A673 (cell line): ENCODE data around the gene TAPBPL.

Experiments
- EZH2 ChIP-seq: fragments of 200-600 bp; sonication (generic); IDR thresholded peaks from 2 replicates; pipeline ENCODE4 v1.6.1; 2017; ENCODE audit warnings: borderline replicate concordance, low read depth, mild to moderate bottlenecking, mixed read lengths, antibody characterized with exemption, low read length; ENCODE audit not compliant: poor library complexity, severe bottlenecking
- TF ChIP-seq, protein P1 (sequence below): fragments of 300-800, 200-600 bp; sonication (generic); conservative IDR thresholded peaks from 2 replicates; pipeline ENCODE4 v1.5.1; 2017; ENCODE audit warnings: low read depth, mild to moderate bottlenecking, antibody characterized with exemption, low read length, moderate library complexity, mixed read lengths

DNA sequence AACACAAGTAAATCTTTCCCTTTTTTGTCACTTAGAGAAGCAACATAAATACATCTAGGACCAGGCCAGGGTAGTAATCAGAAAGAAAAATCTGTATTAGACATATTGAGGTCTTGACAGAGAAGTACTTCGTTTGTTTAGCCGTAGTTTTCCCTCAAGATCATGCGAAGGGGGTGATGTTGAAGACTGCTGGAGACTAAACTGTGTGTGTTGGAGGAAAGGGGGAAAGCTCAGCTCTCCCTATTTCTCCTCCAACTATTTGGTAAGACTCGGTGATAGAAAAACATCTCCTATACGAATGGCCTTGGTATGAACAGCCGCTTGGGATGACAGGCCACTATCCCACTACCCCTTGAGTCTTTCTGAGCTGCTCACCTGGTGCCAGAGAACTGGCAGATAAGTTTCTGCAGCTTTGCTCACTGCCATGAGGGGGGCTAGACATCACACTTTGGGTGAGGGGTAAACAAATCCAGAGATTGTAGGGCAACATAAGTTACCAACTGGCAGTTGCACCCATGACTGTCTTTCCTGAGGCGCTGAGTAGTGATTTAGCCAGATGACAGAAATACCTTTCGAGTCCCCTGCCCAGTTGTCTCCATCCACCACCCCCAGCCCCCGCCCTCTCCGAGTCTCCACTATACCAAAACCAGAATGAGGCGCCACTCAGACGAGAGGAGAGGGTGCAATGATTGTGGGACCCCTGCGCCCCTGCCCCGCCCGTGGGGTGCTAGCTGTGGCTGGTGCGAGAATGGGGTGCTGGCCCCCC is 17.9 kb downstream of the TAPBPL start:
- TF ChIP-seq, protein P1, sequence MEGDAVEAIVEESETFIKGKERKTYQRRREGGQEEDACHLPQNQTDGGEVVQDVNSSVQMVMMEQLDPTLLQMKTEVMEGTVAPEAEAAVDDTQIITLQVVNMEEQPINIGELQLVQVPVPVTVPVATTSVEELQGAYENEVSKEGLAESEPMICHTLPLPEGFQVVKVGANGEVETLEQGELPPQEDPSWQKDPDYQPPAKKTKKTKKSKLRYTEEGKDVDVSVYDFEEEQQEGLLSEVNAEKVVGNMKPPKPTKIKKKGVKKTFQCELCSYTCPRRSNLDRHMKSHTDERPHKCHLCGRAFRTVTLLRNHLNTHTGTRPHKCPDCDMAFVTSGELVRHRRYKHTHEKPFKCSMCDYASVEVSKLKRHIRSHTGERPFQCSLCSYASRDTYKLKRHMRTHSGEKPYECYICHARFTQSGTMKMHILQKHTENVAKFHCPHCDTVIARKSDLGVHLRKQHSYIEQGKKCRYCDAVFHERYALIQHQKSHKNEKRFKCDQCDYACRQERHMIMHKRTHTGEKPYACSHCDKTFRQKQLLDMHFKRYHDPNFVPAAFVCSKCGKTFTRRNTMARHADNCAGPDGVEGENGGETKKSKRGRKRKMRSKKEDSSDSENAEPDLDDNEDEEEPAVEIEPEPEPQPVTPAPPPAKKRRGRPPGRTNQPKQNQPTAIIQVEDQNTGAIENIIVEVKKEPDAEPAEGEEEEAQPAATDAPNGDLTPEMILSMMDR: no peak
- TF ChIP-seq EZH2: no peak
